H1 (cell line): ENCODE data around the gene ASTN2. TPM values are rescaled to one million over a fixed set of nuclear protein-coding genes. Genes with fewer than 3 reads are reported as not detected.

Experiments used
- CTCF ChIA-PET: fragments of 300-600 bp; sonication (Branson Sonifier 250); formaldehyde crosslinking; loops from one replicate; lab custom pipeline; 2021; ENCODE audit not compliant: partially characterized antibody; lab: Charles Lee
- POLR2A ChIA-PET: fragments of 300-600 bp; sonication (Branson Sonifier 250); formaldehyde crosslinking; loops from one replicate; lab custom pipeline; 2021; ENCODE audit warnings: inconsistent platforms; ENCODE audit not compliant: partially characterized antibody; lab: Charles Lee
- DNase-seq, 2 experiments: peaks; one replicate each; pipeline versions ENCODE4 v3.0.0 to v3.0.0-alpha.2; 2010 to 2022; ENCODE audit warnings: low spot score in 2 of 2, low read depth in 1 of 2, mixed read lengths in 1 of 2
- FAIRE-seq: peaks from 2 replicates; lab custom pipeline; 2011; peaks lifted over from hg19 to GRCh38; lab: Jason Lieb, UNC
- H2AFZ ChIP-seq: 2 replicates; pipeline ENCODE4 v1.8.1; 2012; ENCODE audit warnings: low read length, inconsistent platforms
- H2AK5ac ChIP-seq: 2 replicates; pipeline ENCODE4 v1.6.1; 2013; ENCODE audit warnings: low read depth, low read length
- H2BK120ac ChIP-seq: replicated peaks from 2 replicates; pipeline ENCODE3; 2013; ENCODE audit warnings: low read depth, low read length, inconsistent platforms
- H2BK12ac ChIP-seq: 2 replicates; pipeline ENCODE4 v1.6.1; 2013; ENCODE audit warnings: low read depth, low read length
- H2BK15ac ChIP-seq: 2 replicates; pipeline ENCODE4 v1.6.1; 2013; ENCODE audit warnings: low read length
- H2BK20ac ChIP-seq: 2 replicates; pipeline ENCODE4 v1.6.1; 2013; ENCODE audit warnings: low read length
- H2BK5ac ChIP-seq: 2 replicates; pipeline ENCODE4 v1.6.1; 2013; ENCODE audit warnings: low read depth, low read length
- H3K14ac ChIP-seq: 2 replicates; pipeline ENCODE4 v1.6.1; 2013; ENCODE audit warnings: inconsistent platforms; ENCODE audit not compliant: insufficient read length
- H3K18ac ChIP-seq: 2 replicates; pipeline ENCODE4 v1.6.1; 2013; ENCODE audit warnings: low read length; ENCODE audit errors: extremely low read depth
- H3K23ac ChIP-seq: 2 replicates; pipeline ENCODE4 v1.6.1; 2013; ENCODE audit warnings: inconsistent platforms; ENCODE audit not compliant: insufficient read length
- H3K23me2 ChIP-seq: 2 replicates; pipeline ENCODE4 v1.6.1; 2013; ENCODE audit warnings: low read depth, low read length
- H3K27ac ChIP-seq: 2 replicates; pipeline ENCODE4 v1.6.1; 2011; ENCODE audit warnings: low read depth, low read length, inconsistent platforms
- H3K27me3 ChIP-seq, 4 experiments: replicated peaks in 1 of 4; 1 replicate in 1 of 4; 2 replicates in 3 of 4; pipeline versions ENCODE4 v1.6.1 to v1.8.1; 2011 to 2013; ENCODE audit warnings: low read length in 3 of 4, mild to moderate bottlenecking in 3 of 4, inconsistent platforms in 2 of 4, mixed read lengths in 2 of 4, moderate library complexity in 1 of 4; ENCODE audit not compliant: control insufficient read depth in 3 of 4, insufficient read depth in 3 of 4; ENCODE audit errors: extremely low read depth in 1 of 4
- H3K36me3 ChIP-seq, 4 experiments: 2 replicates each; pipeline versions ENCODE4 v1.6.1 to v1.8.1; 2011 to 2013; ENCODE audit warnings: mild to moderate bottlenecking in 4 of 4, low read length in 3 of 4, moderate library complexity in 2 of 4, control low read depth in 1 of 4, inconsistent platforms in 1 of 4; ENCODE audit not compliant: insufficient read depth in 4 of 4, control insufficient read depth in 2 of 4
- H3K4ac ChIP-seq: replicated peaks from 2 replicates; pipeline ENCODE3; 2013; ENCODE audit warnings: low read length, low read depth, mixed read lengths, inconsistent platforms; ENCODE audit not compliant: insufficient read length
- H3K4me1 ChIP-seq, 4 experiments: replicated peaks in 1 of 4; 1 replicate in 1 of 4; 2 replicates in 3 of 4; pipeline versions ENCODE4 v1.6.1 to v1.8.1; 2011 to 2013; ENCODE audit warnings: low read length in 3 of 4, inconsistent platforms in 2 of 4, mixed read lengths in 1 of 4; ENCODE audit not compliant: insufficient read depth in 4 of 4, control insufficient read depth in 3 of 4
- H3K4me2 ChIP-seq, 2 experiments: 2 replicates each; pipeline versions ENCODE4 v1.6.1 to v1.8.1; 2011 to 2013; ENCODE audit warnings: low read depth in 2 of 2, low read length in 2 of 2, control low read depth in 1 of 2, inconsistent platforms in 1 of 2, mild to moderate bottlenecking in 1 of 2; ENCODE audit not compliant: insufficient read depth in 1 of 2
- H3K4me3 ChIP-seq, 4 experiments: fragments of 200-600, 300-600 bp in 1 of 4; sonication (generic), shearing (Covaris generic), sonication (Bioruptor Twin) in 1 of 4; 2 replicates each; pipeline versions ENCODE4 v1.5.1 to v1.8.1; 2011 to 2016; ENCODE audit warnings: low read length in 4 of 4, low read depth in 3 of 4, control low read depth in 2 of 4, inconsistent platforms in 2 of 4, mild to moderate bottlenecking in 2 of 4, mixed read lengths in 1 of 4, moderate library complexity in 1 of 4; ENCODE audit not compliant: insufficient read depth in 2 of 4; ENCODE audit errors: extremely low read depth in 1 of 4
- H3K56ac ChIP-seq: replicated peaks from 2 replicates; pipeline ENCODE3; 2013; ENCODE audit warnings: low read depth, mild to moderate bottlenecking, mixed read lengths, low read length, inconsistent platforms; ENCODE audit not compliant: insufficient read length
- H3K79me1 ChIP-seq: 2 replicates; pipeline ENCODE4 v1.6.1; 2013; ENCODE audit warnings: low read depth, low read length, control low read depth
- H3K79me2 ChIP-seq, 2 experiments: 2 replicates each; pipeline versions ENCODE4 v1.6.1 to v1.8.1; 2012 to 2013; ENCODE audit warnings: low read length in 2 of 2, mild to moderate bottlenecking in 2 of 2, inconsistent platforms in 1 of 2; ENCODE audit not compliant: insufficient read depth in 2 of 2, control insufficient read depth in 1 of 2
- H3K9ac ChIP-seq, 4 experiments: replicated peaks in 1 of 4; 1 replicate in 1 of 4; 2 replicates in 3 of 4; pipeline versions ENCODE4 v1.6.1 to v1.8.1; 2011 to 2013; ENCODE audit warnings: low read depth in 3 of 4, low read length in 3 of 4, control low read depth in 2 of 4, mild to moderate bottlenecking in 2 of 4, moderate library complexity in 2 of 4, inconsistent platforms in 1 of 4; ENCODE audit errors: extremely low read depth in 1 of 4
- H3K9me3 ChIP-seq, 2 experiments: 2 replicates each; pipeline versions ENCODE4 v1.6.1 to v1.8.1; 2012 to 2013; ENCODE audit warnings: mild to moderate bottlenecking in 2 of 2, moderate library complexity in 2 of 2, control low read depth in 1 of 2, inconsistent platforms in 1 of 2, low read depth in 1 of 2, low read length in 1 of 2, mixed read lengths in 1 of 2; ENCODE audit not compliant: insufficient read depth in 2 of 2
- H4K20me1 ChIP-seq, 2 experiments: replicated peaks in 1 of 2; 2 replicates each; pipeline versions ENCODE3 to v1.8.1; 2011 to 2013; ENCODE audit warnings: inconsistent platforms in 2 of 2, low read length in 2 of 2, mild to moderate bottlenecking in 1 of 2; ENCODE audit not compliant: insufficient read depth in 2 of 2, control insufficient read depth in 1 of 2
- H4K5ac ChIP-seq: 2 replicates; pipeline ENCODE4 v1.6.1; 2013; ENCODE audit warnings: low read length, low read depth, mixed read lengths, inconsistent platforms; ENCODE audit not compliant: insufficient read length
- H4K8ac ChIP-seq: 2 replicates; pipeline ENCODE4 v1.8.0; 2013; ENCODE audit warnings: mild to moderate bottlenecking, moderate library complexity, low read length, inconsistent platforms; ENCODE audit not compliant: insufficient read depth; ENCODE audit errors: extremely low read depth
- H4K91ac ChIP-seq: replicated peaks from 2 replicates; pipeline ENCODE3; 2013; ENCODE audit warnings: low read length, mixed read lengths, inconsistent platforms; ENCODE audit not compliant: insufficient read length
- BCL11A ChIP-seq, 2 experiments: IDR thresholded peaks; one replicate each; pipeline ENCODE4 v1.6.1; 2011; ENCODE audit warnings: low read depth in 2 of 2, low read length in 2 of 2, mild to moderate bottlenecking in 2 of 2
- JUND ChIP-seq: IDR thresholded peaks from 2 replicates; pipeline ENCODE4 v1.6.1; 2011; ENCODE audit warnings: mild to moderate bottlenecking, improper control_type of control experiment, low read length
- MAFK ChIP-seq: IDR thresholded peaks from 2 replicates; pipeline ENCODE4 v1.6.1; 2012; ENCODE audit warnings: low read depth, mild to moderate bottlenecking, improper control_type of control experiment, low read length
- WGBS, 2 experiments: shearing (Covaris generic) in 1 of 2; methylation state at CpG; one replicate each; pipeline versions ENCODE4 v1.1.6 to v1.1.7; 2013 to 2015; ENCODE audit warnings: low lambda C conversion rate in 2 of 2, mixed read lengths in 2 of 2, inconsistent platforms in 1 of 2, low coverage in 1 of 2, missing lambda C conversion rate in 1 of 2; ENCODE audit not compliant: insufficient replicate concordance in 2 of 2, insufficient coverage in 1 of 2, insufficient read length in 1 of 2; ENCODE audit errors: extremely low coverage in 1 of 2, missing lambda C conversion rate in 1 of 2; 5-methylcytosine and 5-hydroxymethylcytosine counted together
- polyA plus RNA-seq, 7 experiments: library from polyadenylated mRNA; depleted of rRNA in 3 of 7; stranded (reverse) in 5 of 7; unstranded in 2 of 7; fragments of >200 nt in 5 of 7; fragments of 200-250 nt in 2 of 7; gene quantifications; 1 replicate in 5 of 7; 2 replicates in 1 of 7; 4 replicates in 1 of 7; pipeline versions ENCODE4 v1.2.1 to v1.2.3, GENCODE V29; 2011 to 2013; ENCODE audit warnings: missing spikeins in 2 of 7, mixed read lengths in 2 of 7
- total RNA-seq: library from RNA; stranded (reverse); fragmentation: NEBNext Ultra II Directional; extraction: Animal tissue kit (Norgen Biotek cat#: 25700); gene quantifications from 2 replicates; pipeline ENCODE4 v1.2.1, GENCODE V29; 2021
- TF ChIP-seq, protein P1 (sequence below): IDR thresholded peaks from 2 replicates; pipeline ENCODE4 v1.6.1; 2012; ENCODE audit warnings: low read length, inconsistent platforms
- TF ChIP-seq, protein P2 (sequence below): IDR thresholded peaks from 2 replicates; pipeline ENCODE4 v1.6.1; 2012; ENCODE audit warnings: inconsistent platforms

The ASTN2 gene
- total and polyA plus RNA-seq, 2 of the 8 experiments (the other 6 are each of a cell fraction or from before 2014, with no cell fraction given): 8.2 to 13.7 TPM

DNA sequence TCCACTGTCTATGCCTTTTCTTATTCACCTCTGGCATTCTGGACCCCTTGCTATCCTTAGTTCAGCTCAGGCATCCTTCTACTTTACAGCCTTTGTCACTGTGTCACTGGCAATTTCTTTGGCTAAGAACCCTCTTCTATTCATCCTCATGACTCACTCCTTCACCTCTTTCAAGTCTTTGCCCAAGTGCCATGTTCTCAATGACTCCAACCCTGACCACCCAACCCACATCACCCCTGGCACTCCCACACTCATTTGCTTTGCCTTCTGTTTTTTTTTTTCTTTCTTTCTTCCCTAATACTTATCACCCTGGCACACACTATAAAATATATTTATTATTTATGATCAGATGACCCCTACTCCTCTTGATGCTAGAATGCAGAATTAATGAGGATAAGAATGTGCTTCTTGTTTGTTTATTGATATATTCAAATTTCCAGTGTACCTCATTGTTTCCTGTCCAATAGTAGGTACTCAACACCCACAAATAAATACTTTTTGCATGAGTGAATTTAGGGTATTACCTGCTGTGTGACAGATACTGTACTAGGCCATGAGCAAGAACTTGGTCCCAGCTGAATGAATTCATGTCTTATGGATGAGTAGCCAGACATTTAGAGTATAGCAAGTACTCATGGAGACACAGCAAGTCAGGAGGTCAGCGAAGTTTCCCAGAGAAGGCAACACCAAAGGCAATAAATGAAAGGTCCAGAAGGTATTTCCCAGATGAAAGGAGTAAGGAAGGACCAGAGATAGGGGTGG, 1025.1 kb downstream of the ASTN2 start:
- Histone ChIP-seq H2AK5ac (no peak overlapping the region), H3K23ac (no peak overlapping the region), H3K18ac (no peak overlapping the region), H3K27me3 (no peaks in the 10 kb centered on the region), H3K23me2 (no peaks in the 10 kb centered on the region; the same call in 1 of the 2 replicates), H4K5ac (no peak overlapping the region), H3K4me2 (no peak overlapping the region), H2AFZ (no peak overlapping the region), H3K27ac (no peak overlapping the region), H3K4me1 (no peaks in the 10 kb centered on the region; a peak in 1 of 7 replicates), H3K14ac (no peak overlapping the region), H2BK20ac (no peak overlapping the region), H2BK12ac (no peak overlapping the region), H3K4me3 (no peak overlapping the region), H4K8ac (no peak overlapping the region), H3K79me1 (no peaks in the 10 kb centered on the region), H3K9ac (no peak overlapping the region), H2BK5ac (no peak overlapping the region), H2BK120ac (no peak overlapping the region), H3K79me2 (no peaks in the 10 kb centered on the region), H3K9me3 (no peaks in the 10 kb centered on the region), H2BK15ac (no peak overlapping the region), H3K4ac (no peak overlapping the region), H4K20me1 (no peaks in the 10 kb centered on the region), H4K91ac (no peak overlapping the region), H3K56ac (no peak overlapping the region), H3K36me3 (no peaks in the 10 kb centered on the region)
- ChIA-PET POLR2A (no interaction called here), CTCF (interaction anchor here (0.7 kb wide), 1 partner anchor 103 kb away, joined by 3 read pairs; no protein-coding TSS in a partner anchor)
- DNase-seq: no peak
- no peak for FAIRE-seq
- TF ChIP-seq BCL11A (IDR thresholded peaks at IDR 0.05; ENCODE audit: low read depth in 2 of 2, low read length in 2 of 2) (no peak), MAFK (no peak), JUND (no peak)
- TF ChIP-seq, protein P1, sequence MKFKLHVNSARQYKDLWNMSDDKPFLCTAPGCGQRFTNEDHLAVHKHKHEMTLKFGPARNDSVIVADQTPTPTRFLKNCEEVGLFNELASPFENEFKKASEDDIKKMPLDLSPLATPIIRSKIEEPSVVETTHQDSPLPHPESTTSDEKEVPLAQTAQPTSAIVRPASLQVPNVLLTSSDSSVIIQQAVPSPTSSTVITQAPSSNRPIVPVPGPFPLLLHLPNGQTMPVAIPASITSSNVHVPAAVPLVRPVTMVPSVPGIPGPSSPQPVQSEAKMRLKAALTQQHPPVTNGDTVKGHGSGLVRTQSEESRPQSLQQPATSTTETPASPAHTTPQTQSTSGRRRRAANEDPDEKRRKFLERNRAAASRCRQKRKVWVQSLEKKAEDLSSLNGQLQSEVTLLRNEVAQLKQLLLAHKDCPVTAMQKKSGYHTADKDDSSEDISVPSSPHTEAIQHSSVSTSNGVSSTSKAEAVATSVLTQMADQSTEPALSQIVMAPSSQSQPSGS: no peak
- TF ChIP-seq, protein P2, sequence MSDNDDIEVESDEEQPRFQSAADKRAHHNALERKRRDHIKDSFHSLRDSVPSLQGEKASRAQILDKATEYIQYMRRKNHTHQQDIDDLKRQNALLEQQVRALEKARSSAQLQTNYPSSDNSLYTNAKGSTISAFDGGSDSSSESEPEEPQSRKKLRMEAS: no peak
- WGBS, 2 experiments: 95% methylated on average over 1 of the region's 1 CpG; no CpG with 5 or more reads in 1 of the 2 experiments
